MM.1S (cell line): ENCODE measurements around the gene ALAS1.

Experiments used
- DNase-seq: peaks from one replicate; pipeline ENCODE4 v3.0.0-alpha.2; 2015
- H2AFZ ChIP-seq: fragments of 300-600 bp; sonication (generic); 2 replicates; pipeline ENCODE4 v1.6.0; 2016; ENCODE audit warnings: antibody characterized with exemption, low read length
- H3F3A ChIP-seq: fragments of 300-600 bp; sonication (generic); 2 replicates; pipeline ENCODE4 v1.6.1; 2016; ENCODE audit warnings: mild to moderate bottlenecking, antibody characterized with exemption, low read length, moderate library complexity, mixed read lengths; ENCODE audit not compliant: insufficient read depth
- H3K27ac ChIP-seq: fragments of 300-600 bp; sonication (generic); 2 replicates; pipeline ENCODE4 v1.5.1; 2016; ENCODE audit warnings: mild to moderate bottlenecking, low read length
- H3K27me3 ChIP-seq: fragments of 300-600 bp; sonication (generic); replicated peaks from 2 replicates; pipeline ENCODE4 v1.6.0; 2016; ENCODE audit warnings: low read length; ENCODE audit not compliant: insufficient read depth
- H3K36me3 ChIP-seq: fragments of 300-600 bp; sonication (generic); replicated peaks from 2 replicates; pipeline ENCODE4 v1.6.1; 2016; ENCODE audit warnings: mild to moderate bottlenecking, low read length, mixed read lengths; ENCODE audit not compliant: insufficient read depth
- H3K4me1 ChIP-seq: fragments of 300-600 bp; sonication (generic); 2 replicates; pipeline ENCODE4 v1.6.1; 2016; ENCODE audit warnings: low read length, mixed read lengths
- H3K4me2 ChIP-seq: fragments of 300-600 bp; sonication (generic); 2 replicates; pipeline ENCODE4 v1.6.0; 2016; ENCODE audit warnings: low read depth, low read length
- H3K4me3 ChIP-seq: fragments of 300-600 bp; sonication (generic); 2 replicates; pipeline ENCODE4 v1.5.1; 2016; ENCODE audit warnings: low read length, mixed read lengths
- H3K79me2 ChIP-seq: fragments of 300-600 bp; sonication (generic); 2 replicates; pipeline ENCODE4 v1.6.1; 2016; ENCODE audit warnings: mixed run types, low read length, mixed read lengths
- H3K9ac ChIP-seq: fragments of 300-600 bp; sonication (generic); 2 replicates; pipeline ENCODE4 v1.6.1; 2016; ENCODE audit warnings: low read length, mixed read lengths
- H3K9me2 ChIP-seq: fragments of 300-600 bp; sonication (generic); replicated peaks from 2 replicates; pipeline ENCODE4 v1.6.1; 2016; ENCODE audit warnings: mild to moderate bottlenecking, low read length, mixed read lengths; ENCODE audit not compliant: insufficient read depth
- H3K9me3 ChIP-seq: fragments of 300-600 bp; sonication (generic); replicated peaks from 2 replicates; pipeline ENCODE4 v1.6.1; 2016; ENCODE audit warnings: mild to moderate bottlenecking, low read length, mixed read lengths; ENCODE audit not compliant: insufficient read depth
- H4K20me1 ChIP-seq: fragments of 300-600 bp; sonication (generic); 2 replicates; pipeline ENCODE4 v1.6.1; 2016; ENCODE audit warnings: mild to moderate bottlenecking, low read length, moderate library complexity, mixed read lengths; ENCODE audit not compliant: insufficient read depth
- EZH2 ChIP-seq: fragments of 300-600 bp; sonication (generic); optimal IDR thresholded peaks from 2 replicates; pipeline ENCODE3; 2017; ENCODE audit warnings: low read depth, mild to moderate bottlenecking, antibody characterized with exemption, low read length, mixed read lengths
- EZH2phosphoT487 ChIP-seq: fragments of 300-600 bp; sonication (generic); IDR thresholded peaks from 2 replicates; pipeline ENCODE4 v1.6.1; 2018; ENCODE audit warnings: antibody characterized with exemption, low read length
- TF ChIP-seq, protein P1 (sequence below): fragments of 300-600 bp; sonication (generic); IDR thresholded peaks from 2 replicates; pipeline ENCODE4 v1.5.1; 2016; ENCODE audit warnings: antibody characterized with exemption, low read length, mixed read lengths

Gene ALAS1

DNA sequence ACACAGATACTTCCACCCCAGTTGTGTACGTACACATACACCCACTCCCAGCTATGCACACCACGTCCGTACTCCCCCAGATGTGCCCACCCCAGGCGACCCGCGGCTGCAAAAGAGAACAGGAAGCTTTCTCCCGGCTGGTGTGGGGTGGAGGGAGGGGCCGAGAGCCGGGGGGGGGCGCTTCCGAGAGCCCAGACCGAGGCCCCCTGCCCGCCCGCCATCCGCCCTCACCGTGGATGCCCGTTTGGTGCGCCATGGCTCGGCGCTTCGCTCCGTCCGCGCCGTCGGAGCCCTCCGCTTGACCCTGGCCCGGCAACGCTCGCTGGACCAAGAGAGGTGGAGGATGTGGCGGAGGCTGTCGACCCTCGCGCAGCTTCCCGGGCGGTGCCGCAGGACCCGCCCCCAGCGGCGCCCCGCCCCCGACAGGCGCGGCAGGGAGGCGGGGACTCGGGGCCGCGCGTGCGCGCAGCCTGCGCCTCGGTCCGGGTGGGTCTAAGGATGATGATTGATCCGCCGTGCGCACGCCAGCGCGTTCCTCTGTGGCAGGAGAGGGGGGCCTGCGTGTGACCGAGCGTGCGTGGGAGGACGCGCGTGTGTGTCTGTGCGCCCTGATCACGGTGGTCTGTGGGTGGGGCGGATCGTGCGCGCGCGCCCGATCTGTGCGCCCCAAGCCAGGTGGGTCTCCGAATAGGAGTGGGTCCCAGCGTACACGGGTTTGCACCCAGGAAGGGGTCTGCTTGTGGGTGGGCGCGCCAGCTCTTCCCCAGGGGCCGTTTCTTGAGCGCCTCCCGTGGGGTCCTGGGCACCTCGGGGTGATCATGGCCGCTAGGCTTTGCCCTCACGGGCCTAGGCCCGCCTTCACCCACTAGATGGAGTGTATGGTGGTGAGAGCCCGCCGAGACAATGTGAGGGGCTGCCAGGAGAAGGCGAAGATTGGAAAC lies 41.1 kb downstream of the ALAS1 start, which contains the start of gene TWF2:
TWF2 (minus strand) TSS at position 398 of the 941 bp plus-strand sequence; CDS start at position 256, 142 bp downstream.
- Histone ChIP-seq H3K36me3 (no peaks in the 10 kb centered on the region), H3K4me3 (peak within 1 kb of the TSS; percentile 100), H3K9me3 (no peaks in the 10 kb centered on the region), H3K9me2 (no peaks in the 10 kb centered on the region), H3K4me2 (peak within 1 kb of the TSS; percentile 99), H3K4me1 (peaks cover 33% of the 10 kb centered on the region), H3K9ac (peak within 1 kb of the TSS; percentile 99), H3K27ac (peak within 1 kb of the TSS; percentile 58; the same call in 1 of the 2 replicates), H3F3A (peaks cover 12% of the 10 kb centered on the region), H2AFZ (peak within 1 kb of the TSS; percentile 89), H3K27me3 (no peaks in the 10 kb centered on the region), H3K79me2 (peaks cover 36% of the 10 kb centered on the region), H4K20me1 (no peaks in the 10 kb centered on the region)
- DNase-seq, result peak; percentile 81
- TF ChIP-seq, protein P1, sequence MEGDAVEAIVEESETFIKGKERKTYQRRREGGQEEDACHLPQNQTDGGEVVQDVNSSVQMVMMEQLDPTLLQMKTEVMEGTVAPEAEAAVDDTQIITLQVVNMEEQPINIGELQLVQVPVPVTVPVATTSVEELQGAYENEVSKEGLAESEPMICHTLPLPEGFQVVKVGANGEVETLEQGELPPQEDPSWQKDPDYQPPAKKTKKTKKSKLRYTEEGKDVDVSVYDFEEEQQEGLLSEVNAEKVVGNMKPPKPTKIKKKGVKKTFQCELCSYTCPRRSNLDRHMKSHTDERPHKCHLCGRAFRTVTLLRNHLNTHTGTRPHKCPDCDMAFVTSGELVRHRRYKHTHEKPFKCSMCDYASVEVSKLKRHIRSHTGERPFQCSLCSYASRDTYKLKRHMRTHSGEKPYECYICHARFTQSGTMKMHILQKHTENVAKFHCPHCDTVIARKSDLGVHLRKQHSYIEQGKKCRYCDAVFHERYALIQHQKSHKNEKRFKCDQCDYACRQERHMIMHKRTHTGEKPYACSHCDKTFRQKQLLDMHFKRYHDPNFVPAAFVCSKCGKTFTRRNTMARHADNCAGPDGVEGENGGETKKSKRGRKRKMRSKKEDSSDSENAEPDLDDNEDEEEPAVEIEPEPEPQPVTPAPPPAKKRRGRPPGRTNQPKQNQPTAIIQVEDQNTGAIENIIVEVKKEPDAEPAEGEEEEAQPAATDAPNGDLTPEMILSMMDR, result peak; percentile 55
- no peak for TF ChIP-seq EZH2

DNA sequence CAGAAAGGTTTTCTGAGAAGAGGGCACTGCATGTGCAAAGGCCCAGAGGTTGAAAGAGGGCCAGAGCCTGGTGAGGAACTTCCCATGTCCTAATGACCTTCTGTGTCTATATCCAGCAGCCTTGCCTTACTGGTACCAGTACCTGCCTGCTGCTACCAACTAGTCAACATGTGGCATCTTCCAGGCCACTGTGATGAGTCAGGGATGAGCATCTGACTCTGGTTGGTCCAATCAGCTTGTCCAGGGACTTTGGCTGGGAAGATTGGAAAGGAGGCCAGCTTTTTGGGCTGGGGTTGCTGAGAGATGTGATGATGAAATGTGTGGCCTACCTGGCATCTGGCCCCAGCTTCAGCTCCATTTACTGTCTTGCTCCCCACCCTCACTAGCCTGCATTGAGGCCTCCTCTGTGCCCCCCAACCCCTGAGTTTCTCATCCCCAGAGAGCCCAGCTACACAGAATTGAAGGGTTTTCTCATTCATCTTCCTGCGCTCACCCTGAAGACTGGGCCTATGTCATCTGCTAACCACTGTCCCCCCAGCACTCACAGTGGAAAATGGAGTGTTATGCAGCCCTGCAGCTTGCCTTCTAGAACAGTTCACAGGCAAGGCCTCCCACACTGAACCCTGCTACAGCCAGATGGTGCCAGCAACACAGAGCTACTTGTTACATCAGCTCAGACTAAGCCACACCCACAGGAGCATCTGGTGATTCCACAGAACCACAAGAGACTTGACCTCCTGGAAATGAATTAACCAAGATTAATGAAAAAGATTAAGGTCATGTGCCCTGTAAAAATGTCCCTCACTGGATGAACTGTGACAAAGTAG lies 42.3 kb downstream of the ALAS1 start:
- Histone ChIP-seq H3K4me2 (peak overlapping the region; percentile 80), H3K79me2 (peaks cover 36% of the 10 kb centered on the region), H3K36me3 (no peaks in the 10 kb centered on the region), H4K20me1 (no peaks in the 10 kb centered on the region), H3K27ac (peak overlapping the region; percentile 58; the same call in 1 of the 2 replicates), H3K9ac (peak overlapping the region; percentile 99; the same call in 1 of the 2 replicates), H3K27me3 (no peaks in the 10 kb centered on the region), H3K4me3 (peak overlapping the region; percentile 100), H3F3A (peaks cover 12% of the 10 kb centered on the region), H2AFZ (no peak overlapping the region), H3K4me1 (peaks cover 37% of the 10 kb centered on the region), H3K9me3 (no peaks in the 10 kb centered on the region), H3K9me2 (no peaks in the 10 kb centered on the region)
- peak; percentile 76 for DNase-seq
- TF ChIP-seq, protein P1, result peak; percentile 21
- TF ChIP-seq EZH2 (no peak), EZH2phosphoT487 (no peak)

DNA sequence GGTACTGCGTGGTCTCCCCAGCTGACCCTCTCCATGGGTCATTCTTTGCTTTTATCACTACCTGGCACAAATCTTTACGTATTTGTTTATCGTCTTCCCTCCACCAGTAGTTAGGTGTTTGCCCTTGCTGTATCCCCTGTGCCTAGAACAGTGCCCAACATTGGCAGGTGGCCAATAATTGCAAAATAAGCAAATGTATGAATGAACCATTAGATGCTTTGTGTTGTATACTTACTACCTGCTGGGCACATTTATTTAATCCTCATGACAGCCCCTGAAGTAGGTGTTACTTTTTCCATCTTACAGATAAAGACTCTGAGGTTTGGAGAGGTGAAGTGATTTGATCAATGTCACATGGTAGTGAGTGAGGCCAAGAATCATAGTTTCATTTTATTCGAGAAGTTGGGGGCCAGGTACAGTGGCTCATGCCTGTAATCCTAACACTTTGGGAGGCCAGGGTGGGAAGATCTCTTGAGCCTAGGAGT lies 43.0 kb downstream of the ALAS1 start:
- Histone ChIP-seq H3K4me1 (peaks cover 38% of the 10 kb centered on the region), H3K9ac (no peak overlapping the region), H3K27ac (peak overlapping the region; percentile 58; the same call in 1 of the 2 replicates), H3K27me3 (no peaks in the 10 kb centered on the region), H3F3A (peaks cover 13% of the 10 kb centered on the region), H2AFZ (no peak overlapping the region), H3K9me2 (no peaks in the 10 kb centered on the region), H3K4me2 (peak overlapping the region; percentile 80; the same call in 1 of the 2 replicates), H3K9me3 (no peaks in the 10 kb centered on the region), H3K36me3 (no peaks in the 10 kb centered on the region), H3K4me3 (no peak overlapping the region), H3K79me2 (peaks cover 36% of the 10 kb centered on the region), H4K20me1 (no peaks in the 10 kb centered on the region)
- DNase-seq, result no peak
- TF ChIP-seq EZH2 (no peak), EZH2phosphoT487 (no peak)
- TF ChIP-seq, protein P1, result no peak
